Karpas-422 (cell line): ENCODE measurements around the gene CLMP. TPM values are rescaled to one million over a fixed set of nuclear protein-coding genes. Genes with fewer than 3 reads are reported as not detected.
"Not testable (repeated sequence)": the region's sequence is repeated elsewhere in the genome, so short reads cannot be mapped to it uniquely, and the experiment has no call there.

Source experiments
- DNase-seq: peaks from one replicate; pipeline ENCODE4 v3.0.0-alpha.2; 2015
- H2AFZ ChIP-seq: fragments of 200-600 bp; sonication (generic); 2 replicates; pipeline ENCODE4 v1.6.1; 2014; ENCODE audit warnings: antibody characterized with exemption, low read length, mixed read lengths
- H3K27ac ChIP-seq: fragments of 200-600 bp; sonication (generic); 2 replicates; pipeline ENCODE4 v1.5.1; 2014; ENCODE audit warnings: mild to moderate bottlenecking, low read length, moderate library complexity
- H3K27me3 ChIP-seq: fragments of 200-600 bp; sonication (generic); 2 replicates; pipeline ENCODE4 v1.6.1; 2014; ENCODE audit warnings: low read length, mixed read lengths
- H3K36me3 ChIP-seq: fragments of 200-600 bp; sonication (generic); 2 replicates; pipeline ENCODE4 v1.6.1; 2014; ENCODE audit warnings: low read length, mixed read lengths; ENCODE audit not compliant: insufficient read depth
- H3K4me1 ChIP-seq: fragments of 200-600 bp; sonication (generic); 2 replicates; pipeline ENCODE4 v1.6.1; 2014; ENCODE audit warnings: mild to moderate bottlenecking, low read length, mixed read lengths
- H3K4me2 ChIP-seq: fragments of 200-600 bp; sonication (generic); 2 replicates; pipeline ENCODE4 v1.6.1; 2014; ENCODE audit warnings: low read length, low read depth, mild to moderate bottlenecking; ENCODE audit not compliant: poor library complexity, severe bottlenecking
- H3K4me3 ChIP-seq: fragments of 200-600 bp; sonication (generic); 2 replicates; pipeline ENCODE4 v1.5.1; 2014; ENCODE audit warnings: mild to moderate bottlenecking, antibody characterized with exemption, low read length, mixed read lengths
- H3K79me2 ChIP-seq: fragments of 200-600 bp; sonication (generic); 2 replicates; pipeline ENCODE4 v1.6.1; 2014; ENCODE audit warnings: mild to moderate bottlenecking, low read length, mixed read lengths
- H3K9ac ChIP-seq: fragments of 200-600 bp; sonication (generic); 2 replicates; pipeline ENCODE4 v1.6.0; 2014; ENCODE audit warnings: low read length
- H3K9me2 ChIP-seq: fragments of 200-600 bp; sonication (generic), shearing (Covaris generic); replicated peaks from 2 replicates; pipeline ENCODE4 v1.6.0; 2014; ENCODE audit warnings: mild to moderate bottlenecking, low read length, moderate library complexity; ENCODE audit not compliant: insufficient read depth
- H3K9me3 ChIP-seq: fragments of 300-700, 200-600 bp; sonication (generic); 2 replicates; pipeline ENCODE4 v1.6.1; 2014; ENCODE audit warnings: low read length, mixed read lengths
- H4K20me1 ChIP-seq: fragments of 200-600 bp; sonication (generic); 2 replicates; pipeline ENCODE4 v1.6.1; 2014; ENCODE audit warnings: mild to moderate bottlenecking, antibody characterized with exemption, low read length, low read depth; ENCODE audit not compliant: insufficient read depth
- total RNA-seq: library from RNA; depleted of rRNA; stranded (reverse); fragments of >200 nt; shearing (Covaris generic); gene quantifications from 2 replicates; pipeline ENCODE4 v1.2.3, GENCODE V29; 2014; ENCODE audit warnings: low replicate concordance

The CLMP gene
- total RNA-seq, 1 experiment from 2014 or later: not detected

DNA sequence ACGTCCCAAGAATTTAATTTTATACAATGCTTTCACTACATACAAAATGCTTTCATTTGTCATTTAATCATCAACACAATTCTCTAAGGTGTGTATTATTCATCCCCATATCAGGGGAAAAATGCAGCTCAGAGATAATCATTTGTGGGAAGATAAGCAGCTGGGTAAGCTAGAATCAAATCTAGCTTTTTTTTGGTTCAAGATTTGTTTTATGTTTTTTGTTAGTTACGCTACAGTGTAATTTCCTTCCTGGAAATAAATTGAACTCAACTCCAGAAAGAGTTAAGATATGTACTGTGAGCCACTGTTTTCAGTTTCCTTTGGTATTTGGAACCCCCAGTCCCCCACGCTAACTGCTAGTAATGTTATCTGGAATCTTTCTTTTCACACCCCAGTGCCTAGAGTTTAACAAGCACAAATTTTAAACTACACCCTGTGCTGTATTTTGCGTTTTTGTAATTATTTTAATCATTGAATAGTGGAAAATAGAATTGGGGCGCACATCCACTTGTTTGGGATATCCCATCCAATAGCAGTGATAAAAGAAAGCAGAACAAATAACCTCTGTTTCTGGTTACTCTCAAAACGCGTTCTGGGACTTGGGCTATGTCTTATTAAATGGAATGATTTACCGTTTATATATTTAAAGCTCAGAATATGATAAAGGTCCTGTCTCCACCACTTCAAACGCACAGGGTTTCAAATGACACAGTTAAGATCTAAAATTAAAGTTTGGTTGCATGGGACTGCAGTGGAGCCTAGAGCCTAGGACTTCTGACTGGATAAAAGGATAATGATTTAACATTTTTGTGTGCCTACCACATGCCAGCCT is 131.0 kb downstream of the CLMP start:
- Histone ChIP-seq H2AFZ (no peak overlapping the region), H3K4me3 (peak overlapping the region; percentile 83), H3K9me2 (no peaks in the 10 kb centered on the region), H3K79me2 (peaks cover 23% of the 10 kb centered on the region), H3K9me3 (no peaks in the 10 kb centered on the region), H3K4me2 (peak overlapping the region; percentile 85), H3K4me1 (peaks cover 55% of the 10 kb centered on the region), H3K27ac (peak overlapping the region; percentile 95), H4K20me1 (peaks cover 26% of the 10 kb centered on the region; the same call in 1 of the 2 replicates), H3K27me3 (no peaks in the 10 kb centered on the region), H3K9ac (peak overlapping the region; percentile 98), H3K36me3 (peaks cover 29% of the 10 kb centered on the region)
- DNase-seq: peak; percentile 46

DNA sequence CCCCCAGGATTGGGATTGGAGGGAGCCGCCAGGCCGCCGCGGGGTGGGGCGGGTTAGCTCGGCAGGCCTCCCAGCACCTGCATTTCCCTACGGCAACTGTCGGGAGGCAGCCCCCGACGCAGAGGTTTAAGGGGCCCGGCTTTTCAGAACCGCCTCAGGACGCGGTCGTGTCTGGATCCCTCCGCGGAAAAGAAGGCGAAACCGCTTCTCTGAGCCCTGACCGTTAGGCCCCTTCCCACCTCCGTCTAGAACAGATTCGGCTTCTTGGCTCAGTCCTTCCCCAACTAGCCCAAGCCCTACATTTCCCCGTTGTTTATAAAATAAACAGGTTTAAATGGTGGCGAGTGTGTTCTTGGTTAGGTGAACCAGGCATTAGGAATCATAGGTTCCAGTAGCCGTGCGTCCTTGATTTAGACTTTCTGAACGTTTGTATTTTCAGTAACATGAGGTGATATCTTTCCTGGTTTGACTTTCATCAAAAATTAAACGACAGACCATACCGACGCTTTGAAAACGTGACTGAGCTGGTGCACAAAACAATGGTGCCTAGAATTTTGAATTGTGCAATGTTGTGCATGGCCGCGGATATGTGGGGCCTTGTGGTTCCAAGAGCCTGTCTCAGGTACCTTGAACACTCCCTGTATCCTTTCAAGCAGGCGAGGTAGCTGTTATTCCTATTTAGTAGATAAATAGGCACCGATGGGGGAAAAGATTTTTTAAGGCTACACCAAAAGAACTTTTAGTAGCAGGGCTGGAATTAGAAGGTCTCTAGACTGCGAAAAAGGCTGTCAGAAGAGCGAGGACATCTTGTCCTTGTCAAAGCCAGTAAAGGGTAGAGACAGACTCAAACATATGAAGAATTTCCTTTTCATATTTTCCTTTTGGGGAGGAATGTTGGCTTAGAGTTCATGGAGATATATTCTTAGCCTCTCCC is 131.9 kb downstream of the CLMP start:
- Histone ChIP-seq H3K9ac (peak overlapping the region; percentile 98), H3K9me3 (no peaks in the 10 kb centered on the region), H3K4me1 (peaks cover 49% of the 10 kb centered on the region)

DNA sequence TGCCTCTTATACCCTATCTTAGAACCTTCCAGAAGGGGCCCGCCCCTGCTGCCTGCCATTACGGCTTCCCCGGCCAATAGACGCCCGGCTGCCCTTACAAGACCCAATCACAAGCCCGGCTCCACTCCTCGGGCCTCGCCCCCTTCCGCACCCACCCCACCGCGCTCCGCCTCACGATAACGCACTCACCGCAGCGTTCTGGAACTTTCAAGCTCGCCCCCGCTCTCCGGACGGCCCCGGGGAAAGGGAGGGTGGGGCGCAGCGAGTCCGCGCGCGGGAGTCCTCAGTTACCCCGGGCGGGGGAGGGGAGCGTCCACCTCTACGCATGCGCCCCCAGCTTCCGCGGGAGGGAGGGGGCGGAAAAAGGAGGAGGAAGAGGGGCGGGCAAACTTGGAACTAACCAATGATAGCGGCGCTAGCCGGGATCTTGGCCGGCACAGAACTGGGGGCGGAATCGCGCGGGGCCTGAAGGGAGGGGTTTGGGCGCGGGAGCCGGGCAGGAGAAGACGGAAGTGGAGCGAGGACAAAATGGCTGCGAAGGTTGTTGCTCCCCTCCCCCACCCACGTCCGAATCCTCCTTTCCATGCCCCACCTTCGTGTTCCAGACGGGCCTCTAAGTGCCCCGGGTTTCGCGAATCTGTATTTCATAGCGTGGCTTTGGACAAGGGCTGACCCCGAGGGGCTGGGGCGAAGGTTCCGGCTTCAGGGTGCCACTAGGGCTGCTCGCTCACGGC is 132.7 kb downstream of the CLMP start:
- H3K79me2 ChIP-seq: peaks cover 23% of the 10 kb centered on the region
- peak overlapping the region; percentile 87 for H3K4me3 ChIP-seq
- no peaks in the 10 kb centered on the region for H3K27me3 ChIP-seq
- DNase-seq: peak; percentile 97
- peaks cover 49% of the 10 kb centered on the region for H3K4me1 ChIP-seq
- H3K9me3 ChIP-seq: no peaks in the 10 kb centered on the region
- H3K9ac ChIP-seq: peak overlapping the region; percentile 98
- H3K36me3 ChIP-seq: peaks cover 44% of the 10 kb centered on the region
- H3K27ac ChIP-seq: peak overlapping the region; percentile 95
- H2AFZ ChIP-seq: no peak overlapping the region
- H3K9me2 ChIP-seq: no peaks in the 10 kb centered on the region
- peaks cover 36% of the 10 kb centered on the region; the same call in 1 of the 2 replicates for H4K20me1 ChIP-seq
- H3K4me2 ChIP-seq: peak overlapping the region; percentile 87

More for the DNA sequence above, 131.9 kb downstream of the CLMP start:
- Histone ChIP-seq H3K9me2 (no peaks in the 10 kb centered on the region), H3K36me3 (peaks cover 37% of the 10 kb centered on the region), H3K27me3 (no peaks in the 10 kb centered on the region), H3K4me3 (peak overlapping the region; percentile 83), H3K4me2 (peak overlapping the region; percentile 85), H3K27ac (peak overlapping the region; percentile 95), H4K20me1 (peaks cover 33% of the 10 kb centered on the region; the same call in 1 of the 2 replicates), H3K79me2 (peaks cover 23% of the 10 kb centered on the region), H2AFZ (no peak overlapping the region)
- DNase-seq: peak; percentile 85

DNA sequence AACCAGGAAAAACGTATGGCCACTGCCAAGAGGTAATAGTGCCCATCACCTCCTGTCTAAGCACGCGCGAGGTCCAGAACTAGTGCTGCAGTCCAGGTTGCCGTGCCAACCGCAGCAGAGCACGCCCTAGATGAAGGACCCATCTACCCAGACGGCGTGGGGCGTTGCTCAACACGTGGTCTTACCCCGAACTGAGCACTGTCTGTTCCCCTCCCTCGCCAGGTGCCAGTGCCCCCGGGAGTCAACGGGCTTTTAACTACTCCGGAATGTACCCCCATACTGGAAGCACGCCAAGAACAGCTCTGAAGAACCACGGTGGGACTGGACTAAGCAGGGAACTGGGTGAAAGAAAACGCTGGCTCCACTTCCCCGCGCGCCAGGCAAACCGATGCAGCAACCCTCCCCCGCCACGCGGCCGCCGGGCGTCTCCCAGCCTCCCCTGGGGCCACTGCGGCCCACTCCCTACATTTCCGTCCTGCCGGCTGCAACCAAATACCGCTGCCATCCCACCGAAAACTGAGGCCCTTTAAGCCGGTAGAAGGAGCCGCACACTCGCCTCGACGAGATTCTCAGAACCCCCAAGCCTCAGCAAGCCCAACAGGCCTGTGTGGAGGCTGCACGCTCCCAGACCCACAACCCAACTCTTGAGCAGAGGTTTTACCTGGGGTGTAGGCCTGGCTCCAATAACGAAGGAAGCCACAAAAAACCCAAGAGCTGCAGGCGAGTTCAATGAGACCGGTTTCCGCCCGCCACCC is 133.5 kb downstream of the CLMP start, which contains the start of gene HSPA8:
Gene HSPA8 (minus strand): TSS at position 734 of the 755 bp plus-strand sequence. CDS start 812 bp downstream, outside the sequence.
- H3K4me3 ChIP-seq: peak within 1 kb of the TSS; percentile 87
- H3K36me3 ChIP-seq: peaks cover 49% of the 10 kb centered on the region
- no peak within 1 kb of the TSS for H2AFZ ChIP-seq
- H3K9me2 ChIP-seq: no peaks in the 10 kb centered on the region
- no peaks in the 10 kb centered on the region for H3K9me3 ChIP-seq
- peaks cover 39% of the 10 kb centered on the region; the same call in 1 of the 2 replicates for H4K20me1 ChIP-seq
- no peaks in the 10 kb centered on the region for H3K27me3 ChIP-seq
- peak within 1 kb of the TSS; percentile 95 for H3K27ac ChIP-seq
- H3K79me2 ChIP-seq: peaks cover 23% of the 10 kb centered on the region
- H3K4me2 ChIP-seq: peak within 1 kb of the TSS; percentile 87
- DNase-seq: peak; percentile 68
- H3K9ac ChIP-seq: peak within 1 kb of the TSS; percentile 98
- H3K4me1 ChIP-seq: peaks cover 49% of the 10 kb centered on the region

DNA sequence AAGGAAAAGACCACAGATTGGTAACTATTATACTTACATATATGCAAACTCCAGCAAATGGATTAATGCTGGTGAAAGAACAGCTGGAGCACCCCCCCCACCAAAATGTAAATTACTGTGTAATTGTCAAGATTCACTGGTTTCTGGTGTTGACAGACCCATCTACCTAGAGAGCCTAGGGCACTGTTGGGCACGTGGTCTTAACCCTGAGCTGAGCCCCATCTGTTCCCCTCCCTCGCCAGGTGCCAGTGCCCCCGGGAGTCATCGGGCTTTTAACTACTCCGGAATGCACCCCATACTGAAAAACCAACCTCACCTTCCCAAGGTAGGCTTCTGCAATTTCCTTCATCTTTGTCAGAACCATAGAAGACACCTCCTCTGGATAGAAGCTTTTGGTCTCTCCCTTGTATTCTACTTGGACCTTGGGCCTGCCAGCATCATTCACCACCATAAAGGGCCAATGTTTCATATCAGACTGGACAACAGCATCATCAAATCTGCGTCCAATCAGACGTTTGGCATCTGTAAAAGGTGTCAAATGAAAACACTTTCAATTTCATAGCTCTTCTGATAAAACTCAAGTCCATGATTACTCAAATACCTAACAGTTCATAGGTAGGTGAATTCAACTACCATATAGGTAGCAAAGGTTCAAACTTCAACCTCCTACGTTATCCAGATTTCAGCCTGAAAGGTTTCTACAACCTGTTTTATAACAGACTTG is 134.6 kb downstream of the CLMP start:
- no peaks in the 10 kb centered on the region for H3K27me3 ChIP-seq
- H3K27ac ChIP-seq: peak overlapping the region; percentile 95
- H2AFZ ChIP-seq: no peak overlapping the region
- H3K36me3 ChIP-seq: peaks cover 49% of the 10 kb centered on the region
- DNase-seq: peak; percentile 63
- H3K9me2 ChIP-seq: no peaks in the 10 kb centered on the region
- peaks cover 23% of the 10 kb centered on the region for H3K79me2 ChIP-seq
- no peaks in the 10 kb centered on the region for H3K9me3 ChIP-seq
- peak overlapping the region; percentile 87 for H3K4me2 ChIP-seq
- H3K9ac ChIP-seq: peak overlapping the region; percentile 98
- peak overlapping the region; percentile 87 for H3K4me3 ChIP-seq
- H4K20me1 ChIP-seq: peaks cover 39% of the 10 kb centered on the region; the same call in 1 of the 2 replicates
- H3K4me1 ChIP-seq: peaks cover 42% of the 10 kb centered on the region

DNA sequence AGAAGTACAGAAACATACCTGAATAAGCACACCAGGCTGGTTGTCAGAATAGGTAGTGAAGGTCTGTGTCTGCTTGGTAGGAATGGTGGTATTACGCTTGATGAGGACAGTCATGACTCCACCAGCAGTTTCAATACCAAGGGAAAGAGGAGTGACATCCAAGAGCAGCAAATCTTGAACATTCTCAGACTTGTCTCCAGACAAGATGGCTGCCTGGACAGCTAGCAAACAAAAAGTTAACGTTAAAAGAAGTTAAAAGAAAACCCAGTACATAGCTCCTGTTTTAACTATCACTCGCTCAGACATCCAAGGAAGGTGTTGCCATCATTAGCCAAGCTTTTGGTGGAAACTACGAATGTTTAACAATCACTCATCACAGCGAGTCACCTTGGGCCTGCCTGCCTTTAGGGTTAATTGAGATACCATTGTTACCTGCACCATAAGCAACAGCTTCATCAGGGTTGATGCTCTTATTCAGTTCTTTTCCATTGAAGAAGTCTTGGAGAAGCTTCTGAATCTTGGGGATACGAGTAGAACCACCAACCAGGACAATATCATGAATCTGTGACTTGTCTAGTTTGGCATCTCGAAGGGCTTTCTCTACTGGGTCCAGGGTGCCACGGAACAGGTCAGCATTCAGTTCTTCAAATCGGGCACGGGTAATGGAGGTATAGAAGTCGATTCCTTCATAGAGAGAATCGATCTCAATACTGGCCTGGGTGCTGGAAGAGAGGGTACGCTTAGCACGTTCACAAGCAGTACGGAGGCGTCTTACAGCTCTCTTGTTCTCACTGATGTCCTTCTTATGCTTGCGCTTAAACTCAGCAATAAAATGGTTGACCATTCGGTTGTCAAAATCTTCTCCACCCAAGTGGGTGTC is 135.8 kb downstream of the CLMP start:
- Histone ChIP-seq H3K79me2 (peaks cover 23% of the 10 kb centered on the region), H4K20me1 (peaks cover 39% of the 10 kb centered on the region; the same call in 1 of the 2 replicates), H3K27ac (peak overlapping the region; percentile 95), H3K4me1 (peaks cover 30% of the 10 kb centered on the region), H3K4me2 (peak overlapping the region; percentile 87), H3K4me3 (peak overlapping the region; percentile 87), H3K36me3 (peaks cover 49% of the 10 kb centered on the region)
- peak; percentile 50 for DNase-seq
- not testable (repeated sequence) for H3K9ac ChIP-seq, H3K9me3 ChIP-seq, H3K9me2 ChIP-seq, H2AFZ ChIP-seq, H3K27me3 ChIP-seq
